HG03045 (cell line): ENCODE results near the gene TGFBR1.

Experiments
- ATAC-seq: cut with Tn5 transposase; IDR thresholded peaks from one replicate; pipeline ENCODE4 v1.9.1; 2021; ENCODE audit warnings: mild to moderate bottlenecking, moderate library complexity; ENCODE audit not compliant: unreplicated experiment

The TGFBR1 gene

DNA sequence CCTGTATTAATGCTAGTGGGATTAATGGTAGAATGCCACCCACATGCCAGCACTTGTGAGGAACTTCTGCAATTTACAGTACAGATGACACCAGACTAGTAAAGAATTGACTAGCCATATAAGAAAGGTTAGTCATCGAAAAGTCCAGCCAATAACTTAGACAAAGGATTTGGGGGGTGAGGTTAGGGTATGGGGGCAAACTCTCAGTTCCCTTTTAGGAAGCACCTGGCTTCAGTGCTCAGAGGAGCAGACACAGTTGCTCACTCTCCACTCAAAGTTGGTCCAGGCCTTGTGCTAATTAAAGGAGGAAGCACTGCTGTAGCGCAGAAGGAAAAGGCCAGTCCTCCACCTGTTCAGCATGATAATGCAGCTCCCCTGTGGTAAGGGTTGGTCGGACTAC, 25.2 kb downstream of the TGFBR1 start:
- ATAC-seq = peak; percentile 63

DNA sequence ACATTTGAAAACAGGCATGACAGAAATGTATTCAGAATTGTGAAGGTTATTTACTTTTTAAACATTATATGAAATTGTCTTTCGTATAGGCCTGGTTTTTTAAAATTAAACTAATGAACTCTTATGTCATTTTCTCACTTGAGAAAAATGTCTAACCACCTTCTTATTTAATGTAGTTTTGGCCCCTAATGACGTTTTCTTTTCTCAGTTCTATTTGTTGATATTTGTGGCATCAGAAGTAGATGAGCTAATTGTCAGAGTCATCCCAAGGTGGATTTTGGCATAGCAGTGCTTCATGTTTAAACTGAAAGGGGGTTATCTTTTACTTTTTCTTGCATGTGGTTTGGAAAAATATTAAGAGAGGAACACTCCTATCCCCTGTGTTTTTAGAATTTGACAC, 28.2 kb downstream of the TGFBR1 start:
- no peak for ATAC-seq

DNA sequence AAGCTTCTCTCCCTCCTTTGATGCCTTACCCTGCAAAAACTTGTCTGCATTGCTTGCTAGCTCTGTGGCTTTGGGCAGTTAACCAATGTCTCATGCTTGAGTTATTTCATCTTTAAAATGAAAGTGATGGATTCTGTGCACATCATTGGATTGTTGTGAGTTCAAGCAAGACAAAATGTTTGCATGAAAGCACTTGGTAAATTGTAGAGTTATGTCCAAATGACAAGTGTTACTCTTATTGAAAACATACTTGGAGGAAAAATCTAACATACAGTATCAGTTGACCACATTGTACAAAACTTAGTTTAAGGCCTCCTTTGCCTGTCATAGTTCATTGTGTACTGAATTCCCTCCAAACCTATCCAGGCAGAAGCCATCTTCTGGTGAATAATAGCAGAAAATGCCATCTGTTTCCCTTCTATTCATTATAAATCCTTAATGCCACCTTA, 30.0 kb downstream of the TGFBR1 start:
- ATAC-seq = no peak

DNA sequence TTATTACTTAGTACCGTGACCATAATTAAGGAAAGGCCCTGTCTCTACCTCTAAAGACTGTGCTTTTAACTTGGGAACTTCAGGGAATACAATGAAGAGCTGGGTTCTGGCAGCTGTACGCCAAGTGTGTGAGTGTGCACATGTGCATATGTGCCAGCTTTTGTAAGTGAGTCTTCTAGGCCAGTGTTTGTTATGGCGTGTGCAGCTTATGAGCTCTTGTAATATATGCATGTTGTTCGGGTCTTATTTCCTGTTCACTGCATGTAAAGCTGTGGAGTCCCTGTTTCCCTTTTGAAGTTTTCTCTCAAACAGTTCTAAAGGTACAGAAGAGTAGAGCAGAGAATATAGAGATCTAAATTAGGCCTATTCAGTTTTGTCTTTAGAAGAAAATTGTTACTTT, 30.5 kb downstream of the TGFBR1 start:
- ATAC-seq = peak; percentile 49

GRCh38 chr9:99137225-99137624, 32.3 kb downstream of the TGFBR1 start:
- ATAC-seq = no peak

DNA sequence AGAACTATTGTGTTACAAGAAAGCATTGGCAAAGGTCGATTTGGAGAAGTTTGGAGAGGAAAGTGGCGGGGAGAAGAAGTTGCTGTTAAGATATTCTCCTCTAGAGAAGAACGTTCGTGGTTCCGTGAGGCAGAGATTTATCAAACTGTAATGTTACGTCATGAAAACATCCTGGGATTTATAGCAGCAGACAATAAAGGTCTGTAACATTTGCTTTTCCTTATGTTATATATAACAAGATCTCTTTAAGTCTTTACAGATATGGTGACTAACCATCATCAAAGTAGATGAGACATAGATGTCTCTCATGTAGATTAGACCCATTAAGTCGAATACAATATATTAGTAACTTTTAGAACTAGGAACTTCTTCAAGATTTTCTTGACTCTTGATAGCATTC, 33.0 kb downstream of the TGFBR1 start:
- ATAC-seq = no peak

DNA sequence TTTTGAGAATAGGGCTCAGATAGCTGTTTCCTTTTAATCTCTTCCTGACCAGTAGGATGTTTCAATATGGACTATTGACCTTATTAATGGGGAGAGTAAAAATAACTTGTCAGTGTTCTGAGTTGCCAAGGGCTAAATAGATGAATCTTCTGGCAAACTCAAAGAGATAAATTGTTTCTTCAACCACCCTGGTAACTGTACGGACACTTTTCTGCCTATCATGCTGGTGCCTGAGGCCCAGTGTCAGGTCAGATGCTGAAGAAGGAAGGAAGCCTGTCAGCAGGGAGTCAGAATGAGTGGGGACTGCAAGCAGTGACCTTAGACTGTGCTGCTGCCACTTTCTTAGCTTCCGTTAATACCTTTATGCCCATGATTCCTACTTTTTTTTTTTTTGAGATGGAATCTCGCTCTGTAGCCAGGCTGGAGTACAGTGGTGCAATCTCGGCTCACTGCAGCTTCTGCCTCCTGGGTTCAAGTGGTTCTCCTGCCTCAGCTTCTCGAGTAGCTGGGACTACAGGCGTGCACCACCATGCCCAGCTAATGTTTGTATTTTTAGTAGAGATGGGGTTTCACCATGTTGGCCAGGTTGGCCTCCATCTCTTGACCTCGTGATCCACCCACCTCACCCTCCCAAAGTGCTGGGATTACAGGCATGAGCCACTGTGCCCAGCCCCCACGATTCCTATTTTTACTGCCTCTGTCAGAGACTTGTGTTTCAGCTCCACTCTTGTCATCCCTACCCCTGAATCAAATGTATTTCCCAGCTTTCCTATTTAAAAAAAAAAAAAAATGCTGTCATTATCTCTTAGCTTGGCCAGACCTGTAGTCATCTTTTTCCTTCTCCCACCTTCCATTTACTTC, 33.7 kb downstream of the TGFBR1 start:
- no peak for ATAC-seq

DNA sequence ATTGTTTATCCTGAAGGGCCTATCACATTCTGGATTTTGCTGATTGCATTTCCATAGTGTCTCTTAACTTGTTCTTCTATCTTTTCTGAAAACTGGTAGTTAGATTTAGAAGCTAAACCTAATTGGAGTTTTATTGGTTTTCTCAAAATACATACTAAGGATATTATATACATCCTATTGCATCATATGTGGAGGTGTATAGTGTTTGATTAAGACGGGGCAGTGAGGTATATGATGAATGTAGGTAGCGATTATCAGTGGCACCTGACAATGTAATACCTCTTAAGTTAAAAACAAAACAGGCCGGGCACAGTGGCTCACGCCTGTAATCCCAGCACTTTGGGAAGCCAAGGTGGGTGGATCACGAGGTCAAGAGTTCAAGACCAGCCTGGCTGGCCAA, 35.0 kb downstream of the TGFBR1 start:
- no peak for ATAC-seq

DNA sequence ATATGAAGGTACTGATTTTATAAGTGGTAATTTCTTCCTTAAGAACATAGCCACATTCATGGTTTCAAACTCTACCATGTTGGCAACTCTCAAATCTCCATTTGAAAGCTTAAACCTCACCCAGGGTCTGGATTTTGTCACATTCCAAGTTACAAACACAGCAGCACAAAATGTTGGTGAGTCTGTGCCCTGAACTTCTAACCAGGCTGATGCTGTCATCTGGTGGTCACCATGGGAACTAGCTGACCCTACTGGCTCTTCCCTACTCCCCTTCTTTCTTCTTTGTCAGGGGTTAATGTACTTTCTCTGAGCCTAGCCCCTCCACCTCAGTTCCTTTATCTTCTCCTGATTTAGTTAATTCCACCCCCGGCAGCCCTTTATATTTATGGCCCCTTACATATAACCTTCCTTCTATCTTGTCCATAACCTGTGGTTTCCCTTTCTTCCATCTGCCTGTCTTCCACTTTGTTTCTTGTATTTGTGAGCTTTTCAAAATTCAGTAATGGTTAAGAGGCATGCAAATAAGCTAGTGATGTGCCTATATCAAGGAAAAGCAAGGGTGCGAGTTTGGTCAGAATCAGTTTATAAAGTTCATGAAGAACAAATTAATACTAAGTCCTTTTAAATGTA, 35.9 kb downstream of the TGFBR1 start:
- no peak for ATAC-seq

- no peak for ATAC-seq
These were observed 36.9 kb downstream of the TGFBR1 start for GRCh38 chr9:99141849-99142248.

DNA sequence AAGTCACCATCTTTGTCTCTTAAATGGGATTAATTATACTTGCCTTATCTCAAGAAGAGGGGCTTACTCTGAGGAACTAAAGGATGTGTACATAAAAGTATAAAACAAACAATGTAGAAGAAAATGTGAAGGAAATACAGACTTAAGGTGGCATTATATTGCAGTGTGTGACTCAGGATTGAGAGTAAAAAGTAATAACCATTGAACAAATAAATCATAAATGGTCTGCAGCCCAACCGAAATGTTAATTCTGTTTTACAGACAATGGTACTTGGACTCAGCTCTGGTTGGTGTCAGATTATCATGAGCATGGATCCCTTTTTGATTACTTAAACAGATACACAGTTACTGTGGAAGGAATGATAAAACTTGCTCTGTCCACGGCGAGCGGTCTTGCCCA, 37.4 kb downstream of the TGFBR1 start:
- ATAC-seq = no peak

- ATAC-seq = no peak
These were observed 38.7 kb downstream of the TGFBR1 start for GRCh38 chr9:99143655-99144054.

DNA sequence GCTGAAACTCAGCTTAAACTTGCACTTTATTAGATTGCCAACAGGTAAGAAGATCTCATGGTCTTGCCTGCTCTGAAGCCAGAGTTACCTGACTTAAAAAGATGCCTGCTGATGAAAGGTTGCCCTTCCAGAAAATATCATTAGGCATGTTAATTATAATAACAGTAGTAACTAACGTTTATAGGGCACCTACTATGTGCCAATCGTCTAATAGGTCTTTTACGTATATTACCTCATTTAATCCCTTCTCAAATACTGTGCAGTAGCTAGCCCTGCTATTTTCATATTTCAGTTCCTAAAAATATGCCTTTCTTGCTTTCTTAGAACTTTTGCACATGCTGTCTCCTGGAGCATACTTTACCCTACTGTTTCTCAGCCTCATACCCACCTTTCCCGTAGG, 40.1 kb downstream of the TGFBR1 start:
- no peak for ATAC-seq

- ATAC-seq = no peak
These were observed 41.7 kb downstream of the TGFBR1 start for GRCh38 chr9:99146574-99146973.

- no peak for ATAC-seq
These were observed 42.3 kb downstream of the TGFBR1 start for GRCh38 chr9:99147177-99147576.

DNA sequence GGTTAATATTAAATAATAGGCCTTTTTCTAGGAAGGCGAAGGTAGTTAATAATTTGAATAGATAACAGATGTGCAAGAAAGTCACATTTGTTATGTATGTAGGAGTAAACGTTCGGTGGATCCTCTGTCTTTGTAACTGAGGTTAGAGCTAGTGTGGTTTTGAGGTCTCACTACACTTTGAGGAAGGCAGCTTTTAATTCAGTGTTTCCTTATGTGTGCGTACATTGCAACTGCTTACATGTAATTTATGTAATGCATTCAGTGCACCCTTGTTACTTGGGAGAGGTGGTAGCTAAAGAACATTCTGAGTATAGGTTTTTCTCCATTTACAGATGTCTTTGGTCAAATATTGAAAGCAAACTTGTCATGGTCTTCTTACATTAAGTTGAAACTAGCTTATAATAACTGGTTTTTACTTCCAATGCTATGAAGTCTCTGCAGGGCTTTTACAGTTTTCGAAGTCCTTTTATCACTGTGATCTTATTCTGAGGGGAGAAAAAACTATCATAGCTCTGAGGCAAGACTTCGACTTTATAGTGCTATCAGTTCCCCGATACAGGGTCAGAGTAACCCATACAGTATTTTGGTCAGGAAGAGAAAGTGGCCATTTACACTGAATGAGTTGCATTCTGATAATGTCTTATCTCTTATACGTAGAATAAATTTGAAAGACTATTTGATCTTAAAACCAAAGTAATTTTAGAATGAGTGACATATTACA, 45.7 kb downstream of the TGFBR1 start:
- no peak for ATAC-seq

DNA sequence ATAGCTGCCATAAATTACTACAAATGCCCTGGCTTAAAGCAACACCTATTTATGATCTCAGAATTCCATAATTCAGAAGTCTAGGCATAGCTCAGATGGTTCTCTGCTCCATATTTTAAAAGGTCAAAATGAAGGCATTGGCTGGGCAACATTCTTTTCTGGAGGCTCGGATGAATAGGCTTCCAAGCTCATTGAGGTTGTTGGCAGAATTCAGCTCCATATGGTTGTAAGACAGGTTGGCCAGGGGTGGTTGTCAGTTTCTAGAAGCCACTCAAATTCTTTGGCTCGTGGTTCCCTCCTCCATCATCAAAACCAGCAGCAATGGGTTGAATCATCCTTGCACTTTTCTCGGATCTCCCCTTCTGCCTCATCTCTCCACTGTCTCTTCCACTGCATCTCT, 49.4 kb downstream of the TGFBR1 start:
- ATAC-seq = no peak

DNA sequence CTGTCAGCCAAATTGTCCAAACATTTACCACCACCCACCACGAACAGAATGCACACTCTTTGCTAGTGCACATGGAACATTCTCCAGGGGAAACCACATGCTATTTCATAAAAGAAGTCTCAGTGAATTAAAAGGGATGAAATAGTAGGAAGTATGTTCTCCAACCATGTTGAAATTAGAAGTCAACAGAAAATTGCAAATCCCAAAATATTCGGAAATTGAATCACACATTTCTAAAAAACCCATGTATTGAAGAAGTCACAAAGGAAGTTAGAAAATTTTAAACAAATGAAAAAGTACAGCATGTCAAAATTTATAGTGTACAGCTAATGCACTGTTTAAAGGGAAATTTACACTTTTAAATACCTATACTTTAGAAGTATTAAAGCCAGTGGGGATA, 50.8 kb downstream of the TGFBR1 start:
- no peak for ATAC-seq

DNA sequence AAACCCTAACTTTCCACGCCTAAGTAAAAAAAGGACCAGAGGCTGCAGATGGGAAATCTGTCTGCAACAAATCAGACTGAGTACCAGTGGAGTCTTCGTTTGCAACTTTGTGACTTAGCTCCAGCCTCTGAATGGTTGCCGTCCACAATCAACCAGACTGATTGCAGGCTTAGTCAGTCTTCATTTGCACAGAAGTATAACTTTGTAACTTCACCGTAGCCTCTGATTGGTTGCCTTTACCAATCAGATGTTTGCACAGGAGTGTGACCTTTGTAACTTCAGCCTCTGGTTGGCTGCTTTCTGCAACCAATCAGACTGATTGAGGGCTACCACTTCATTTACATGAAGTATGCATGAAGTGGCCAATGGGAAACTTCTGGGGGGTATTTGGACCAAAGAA, 53.7 kb downstream of the TGFBR1 start:
- ATAC-seq = no peak

DNA sequence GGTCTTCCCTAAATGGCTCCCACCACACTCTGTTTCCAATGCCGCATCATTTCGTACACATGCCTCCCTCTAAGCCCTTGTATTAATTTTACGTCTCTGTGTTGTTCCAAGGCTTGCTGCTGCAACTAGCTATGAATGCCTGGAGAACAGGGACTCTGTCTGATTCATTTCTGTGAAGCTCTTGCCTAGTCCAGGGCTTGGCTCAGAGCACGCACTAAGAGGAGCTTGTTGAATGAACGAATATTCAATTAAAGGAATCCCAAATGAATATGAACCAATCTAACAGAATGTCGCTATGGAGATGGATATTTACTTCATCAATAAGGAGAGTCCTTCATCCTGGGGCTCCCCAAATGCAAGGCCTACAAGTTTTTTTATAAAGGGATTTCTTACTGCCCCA, 55.3 kb downstream of the TGFBR1 start:
- ATAC-seq = no peak

GRCh38 chr9:99162759-99163364, 57.9 kb downstream of the TGFBR1 start:
- ATAC-seq = no peak
